GM10847 (cell line): ENCODE measurements around the gene CDCP2.

ENCODE experiments used
- POLR2A ChIP-seq: IDR thresholded peaks from 2 replicates; pipeline ENCODE4 v1.6.1; 2011; ENCODE audit not compliant: insufficient read length; ENCODE audit errors: extremely low read depth

Gene CDCP2

GRCh38 chr1:54117815-54118563, 34.8 kb downstream of the CDCP2 start:
- no peak for TF ChIP-seq POLR2A

DNA sequence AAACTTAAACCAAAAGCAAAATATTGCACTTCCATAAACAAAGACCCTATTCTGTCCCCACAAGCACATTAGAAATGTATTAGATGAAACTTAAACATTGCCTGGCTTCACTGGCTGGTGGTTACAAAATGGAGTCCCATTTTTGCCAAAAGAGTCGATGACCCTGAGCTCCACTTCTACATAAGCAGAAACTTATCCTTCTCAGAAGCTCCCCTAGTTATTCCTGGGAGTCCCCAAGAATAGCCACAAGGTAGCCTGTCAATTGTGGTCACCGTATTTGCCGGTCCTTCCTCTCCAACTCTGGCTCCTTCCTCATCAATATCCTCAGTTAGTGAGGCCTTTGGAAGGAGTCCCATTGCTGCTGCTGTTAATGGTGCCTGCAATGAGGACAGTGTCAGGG, 37.3 kb downstream of the CDCP2 start:
- TF ChIP-seq POLR2A, result no peak

GRCh38 chr1:54114955-54115354, 37.8 kb downstream of the CDCP2 start:
- no peak for TF ChIP-seq POLR2A

DNA sequence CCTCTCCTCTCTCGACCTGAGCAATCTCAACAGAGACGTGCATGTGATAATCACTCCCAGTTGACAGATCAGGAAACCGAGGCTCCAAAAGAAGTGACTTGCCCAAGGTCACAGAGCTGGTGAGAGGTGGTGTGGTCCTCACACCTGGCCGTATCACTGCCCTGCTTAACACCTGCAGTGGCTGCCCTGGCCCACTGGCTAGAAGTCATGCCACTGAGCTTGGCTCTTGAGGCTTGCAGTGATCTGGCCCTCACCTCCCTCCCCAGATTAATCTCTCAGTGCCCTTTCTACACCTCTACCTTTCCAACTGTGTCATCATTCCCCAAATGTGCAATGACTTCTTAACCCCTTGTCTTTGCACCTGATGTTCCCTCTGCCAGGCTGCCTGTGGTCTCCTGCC, 38.8 kb downstream of the CDCP2 start:
- no peak for TF ChIP-seq POLR2A

DNA sequence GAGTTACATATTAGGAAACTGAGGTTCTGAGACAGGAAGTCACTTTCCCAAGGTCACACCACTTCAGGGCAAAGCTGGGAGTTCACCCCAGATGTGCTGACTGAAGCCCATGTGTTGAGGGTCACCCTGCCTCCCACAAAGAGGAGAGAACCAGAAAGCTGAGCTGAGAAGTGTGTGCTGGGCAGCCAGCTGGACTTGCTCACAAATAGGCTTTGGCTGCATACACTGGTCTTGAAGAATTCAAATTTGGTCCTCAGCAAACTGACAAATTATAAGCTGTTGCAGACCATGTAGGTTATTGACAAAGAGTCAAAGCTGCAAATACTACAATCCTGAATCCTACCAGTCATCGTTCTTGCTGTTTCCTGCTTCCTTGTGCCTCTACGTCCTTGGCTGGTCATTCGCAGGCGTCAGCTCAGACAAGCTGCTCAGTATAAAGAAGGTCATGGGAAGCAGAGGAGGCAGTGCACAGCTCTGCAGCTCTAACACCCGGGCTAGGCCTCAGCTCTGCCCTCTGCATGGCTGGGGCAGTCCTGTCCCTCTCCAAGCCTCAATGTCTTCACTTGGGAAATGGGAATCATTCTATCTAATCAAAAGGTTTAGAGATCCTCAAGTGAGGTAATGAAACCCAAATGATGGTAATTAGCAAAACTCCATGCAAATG, 40.0 kb downstream of the CDCP2 start:
- TF ChIP-seq POLR2A, result no peak

- no peak for TF ChIP-seq POLR2A
These were observed 40.8 kb downstream of the CDCP2 start for GRCh38 chr1:54112027-54112426.

DNA sequence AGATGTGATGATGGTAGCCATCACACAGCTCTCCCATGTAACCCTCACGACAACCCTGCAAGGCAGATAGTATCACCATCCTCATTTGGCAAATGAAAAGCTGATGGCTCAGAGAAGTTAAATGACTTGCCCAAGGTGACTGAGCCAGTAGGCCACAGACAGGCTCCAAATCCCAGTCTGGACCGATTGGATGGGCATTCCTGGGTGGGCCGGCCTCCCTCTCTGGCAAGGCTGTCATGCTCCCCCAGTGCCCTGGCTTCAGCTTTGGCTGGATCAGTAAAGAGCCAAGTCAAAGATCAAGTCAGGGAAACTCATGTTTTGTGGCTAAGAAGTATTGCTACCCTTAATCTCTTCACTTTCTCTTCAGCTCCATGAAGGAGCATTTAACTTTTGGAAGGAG, 41.2 kb downstream of the CDCP2 start:
- TF ChIP-seq POLR2A, result no peak

GRCh38 chr1:54110996-54111395, 41.8 kb downstream of the CDCP2 start:
- TF ChIP-seq POLR2A, result no peak

GRCh38 chr1:54109129-54110090, 43.4 kb downstream of the CDCP2 start:
- no peak for TF ChIP-seq POLR2A

- no peak for TF ChIP-seq POLR2A
These were observed 44.6 kb downstream of the CDCP2 start for GRCh38 chr1:54108156-54108555.

DNA sequence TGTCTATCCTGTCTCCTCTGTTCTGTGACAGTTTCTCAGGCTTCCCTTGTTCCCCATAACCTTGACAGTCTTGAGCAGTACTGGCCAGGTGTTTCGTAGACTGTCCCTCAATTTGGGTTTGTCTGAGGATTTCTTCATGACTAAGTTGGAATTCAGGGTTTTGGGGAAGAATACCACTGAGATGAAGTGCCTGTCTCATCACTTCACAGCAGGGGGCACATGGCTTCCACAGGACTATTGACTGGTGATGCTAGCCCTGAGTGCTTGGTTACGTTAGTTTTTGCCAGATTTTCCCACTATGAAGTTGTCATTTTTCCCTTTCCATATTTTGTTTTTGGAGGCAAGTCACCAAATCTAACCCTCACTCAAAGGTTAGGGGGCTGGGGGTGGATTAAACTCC, 45.7 kb downstream of the CDCP2 start:
- no peak for TF ChIP-seq POLR2A

GRCh38 chr1:54105736-54106269, 47.0 kb downstream of the CDCP2 start:
- no peak for TF ChIP-seq POLR2A

DNA sequence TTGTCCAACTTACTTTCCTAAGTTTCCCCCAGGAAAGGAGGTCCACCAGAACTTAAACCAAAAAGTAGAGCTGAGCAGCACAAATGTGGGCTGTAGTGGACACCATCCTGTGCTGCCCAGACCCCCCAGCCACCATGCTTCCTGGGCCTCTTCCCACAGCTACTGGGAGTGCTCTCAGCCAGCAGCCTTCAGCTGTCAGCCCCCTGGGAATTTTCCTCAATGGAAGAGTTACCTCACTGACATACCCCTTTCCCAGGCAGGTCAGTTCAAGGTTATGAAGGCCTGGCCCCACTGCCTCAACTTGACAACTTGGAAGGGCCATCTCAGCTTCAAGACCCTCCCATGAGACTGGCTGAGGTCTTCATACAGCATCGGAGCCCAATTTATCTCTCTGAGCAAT, 47.7 kb downstream of the CDCP2 start:
- TF ChIP-seq POLR2A, result no peak

- no peak for TF ChIP-seq POLR2A
These were observed 49.4 kb downstream of the CDCP2 start for GRCh38 chr1:54103414-54103813.

- no peak for TF ChIP-seq POLR2A
These were observed 52.3 kb downstream of the CDCP2 start for GRCh38 chr1:54100500-54100899.
